ENCODE measurements around the gene TSLP.

The TSLP gene

DNA sequence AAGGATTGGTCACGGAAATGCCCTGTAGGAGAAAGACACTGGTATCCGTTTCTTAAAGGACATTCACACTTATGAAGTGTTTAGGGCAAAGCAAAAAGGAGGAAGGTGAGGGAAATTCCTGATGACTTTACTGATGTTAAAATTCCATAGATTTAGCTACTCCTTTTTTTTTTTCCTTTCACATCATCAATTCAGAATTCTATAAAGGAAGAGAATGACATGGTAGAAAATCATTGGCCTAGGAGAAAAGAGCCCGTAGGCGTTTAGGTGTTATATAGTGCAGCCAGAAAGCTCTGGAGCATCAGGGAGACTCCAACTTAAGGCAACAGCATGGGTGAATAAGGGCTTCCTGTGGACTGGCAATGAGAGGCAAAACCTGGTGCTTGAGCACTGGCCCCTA is at the start of gene TSLP:
TSLP (plus strand) TSS at position 301 of the 400 bp plus-strand sequence. CDS start 178 bp downstream, outside the sequence.
- DNase-seq, result no peak

GRCh38 chr5:111022301-111022700 is 49.2 kb upstream of the TSLP start:
- DNase-seq, result no peak

- DNase-seq, result no peak
Measured at GRCh38 chr5:111028865-111029264, 42.6 kb upstream of the TSLP start.

DNA sequence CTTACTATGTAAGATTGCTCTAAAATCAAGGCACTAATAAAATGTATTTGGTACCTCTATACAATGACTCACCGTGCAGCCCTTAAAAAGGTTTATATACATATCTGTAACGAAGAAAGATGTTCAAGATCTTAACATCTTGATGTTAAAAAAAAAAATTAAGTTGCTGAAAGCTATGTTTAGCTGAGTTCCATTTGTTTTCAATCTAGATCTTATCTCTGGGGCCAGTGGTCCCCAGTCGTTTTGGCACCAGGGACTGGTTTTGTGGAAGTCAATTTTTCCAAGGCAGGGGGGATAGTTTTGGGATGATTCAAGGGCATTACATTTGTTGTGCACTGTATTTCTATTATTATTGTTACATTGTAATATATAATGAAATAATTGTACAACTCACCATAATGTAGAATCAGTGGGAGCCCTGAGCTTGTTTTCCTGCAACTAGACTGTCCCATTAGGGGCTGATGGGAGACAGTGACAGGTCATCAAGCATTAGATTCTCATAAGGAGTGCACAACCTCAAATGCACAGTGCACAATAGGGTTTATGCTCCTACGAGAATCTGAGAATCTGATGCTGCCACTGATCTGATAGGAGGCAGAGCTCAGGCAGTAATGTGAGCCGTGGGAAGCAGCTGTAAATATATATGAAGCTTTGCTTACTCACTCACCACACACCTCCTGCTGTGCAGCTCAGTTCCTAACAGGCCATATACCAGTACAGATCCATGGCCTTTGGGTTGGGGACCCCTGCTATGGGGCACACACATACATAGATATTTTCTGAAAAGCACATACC is 27.6 kb upstream of the TSLP start:
- no peak for DNase-seq

DNA sequence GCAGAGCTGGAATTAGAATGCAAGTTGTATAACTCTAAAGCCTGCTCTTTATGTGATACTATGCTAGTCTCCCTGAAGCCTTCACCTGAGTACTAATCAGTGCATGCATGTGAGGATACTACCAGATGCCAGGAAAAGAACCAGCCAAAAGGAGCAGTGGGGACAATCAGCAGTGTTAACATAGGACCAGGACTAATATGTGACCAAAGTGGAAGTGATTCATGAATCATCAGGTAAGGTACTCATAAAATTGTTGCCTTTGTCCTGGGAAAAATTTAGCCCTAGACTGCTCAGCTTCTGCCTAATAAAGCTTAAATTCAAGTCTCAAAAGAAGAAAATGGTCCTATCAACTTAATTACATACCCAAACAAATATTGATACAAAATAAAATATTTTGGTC is 13.4 kb upstream of the TSLP start:
- DNase-seq, result no peak

- DNase-seq, result no peak
Measured at GRCh38 chr5:111060169-111060568, 11.3 kb upstream of the TSLP start.

DNA sequence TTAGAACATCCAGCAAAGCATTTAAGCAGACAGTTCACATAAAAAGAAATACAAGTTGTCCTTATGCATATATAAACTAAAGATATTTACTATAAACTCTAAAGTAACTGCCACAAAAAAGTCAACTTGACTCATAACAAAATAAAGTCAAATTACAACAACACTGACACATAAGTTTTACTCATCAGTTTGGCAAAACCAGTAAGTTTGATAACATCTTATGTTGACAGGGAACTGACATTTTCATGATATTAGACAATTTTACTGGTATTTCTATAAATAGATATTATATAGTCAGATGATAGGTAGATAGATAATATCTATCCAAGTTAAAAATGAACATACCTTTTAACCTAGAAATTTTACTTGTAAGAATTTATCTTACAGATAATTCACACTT is 9.9 kb upstream of the TSLP start:
- no peak for DNase-seq

- peak; percentile 8 for DNase-seq
Measured at GRCh38 chr5:111063709-111064322, 7.7 kb upstream of the TSLP start.

GRCh38 chr5:111066261-111066938 is 5.1 kb upstream of the TSLP start:
- no peak for DNase-seq

DNA sequence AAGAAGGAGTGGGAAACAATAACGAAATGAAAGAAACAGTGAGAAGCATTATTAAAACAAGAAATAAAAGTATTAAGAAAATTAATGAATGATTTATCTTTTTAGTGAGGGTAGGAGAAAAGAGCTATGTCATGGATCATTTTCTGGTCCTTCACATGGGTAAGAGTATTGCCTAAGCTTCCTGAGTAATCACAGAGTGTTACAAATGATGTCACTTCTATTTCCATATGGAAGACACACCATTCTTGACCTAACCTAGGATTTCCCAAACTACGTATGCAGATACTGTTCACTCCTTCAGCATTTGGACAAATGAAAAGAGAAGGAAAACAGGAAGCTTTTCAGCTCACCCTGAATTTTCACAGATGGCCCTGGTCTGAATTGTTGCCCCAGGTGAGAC is 3.3 kb upstream of the TSLP start:
- DNase-seq, result no peak

DNA sequence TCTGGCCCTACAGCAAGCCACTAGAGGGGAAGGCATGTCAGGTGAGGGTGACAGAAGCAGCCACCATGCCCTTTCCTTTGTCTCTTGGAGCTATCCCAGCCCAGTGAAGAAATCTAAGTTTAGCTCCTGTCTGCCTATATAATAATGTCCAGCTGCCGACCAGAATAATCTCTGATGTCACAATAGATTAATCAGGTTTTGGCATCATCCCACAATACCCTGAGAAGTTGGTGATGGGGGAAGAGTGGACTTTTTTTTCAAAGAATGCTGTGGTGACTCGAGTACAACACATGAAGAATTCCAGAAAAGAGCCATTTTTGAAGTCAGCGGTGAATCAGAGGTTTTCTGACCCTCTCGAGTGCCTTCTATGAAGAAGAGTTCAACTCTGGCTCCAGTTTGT is 1.7 kb upstream of the TSLP start:
- no peak for DNase-seq

- peak; percentile 14 for DNase-seq
Measured at GRCh38 chr5:111070272-111071134, 1.0 kb upstream of the TSLP start.

DNA sequence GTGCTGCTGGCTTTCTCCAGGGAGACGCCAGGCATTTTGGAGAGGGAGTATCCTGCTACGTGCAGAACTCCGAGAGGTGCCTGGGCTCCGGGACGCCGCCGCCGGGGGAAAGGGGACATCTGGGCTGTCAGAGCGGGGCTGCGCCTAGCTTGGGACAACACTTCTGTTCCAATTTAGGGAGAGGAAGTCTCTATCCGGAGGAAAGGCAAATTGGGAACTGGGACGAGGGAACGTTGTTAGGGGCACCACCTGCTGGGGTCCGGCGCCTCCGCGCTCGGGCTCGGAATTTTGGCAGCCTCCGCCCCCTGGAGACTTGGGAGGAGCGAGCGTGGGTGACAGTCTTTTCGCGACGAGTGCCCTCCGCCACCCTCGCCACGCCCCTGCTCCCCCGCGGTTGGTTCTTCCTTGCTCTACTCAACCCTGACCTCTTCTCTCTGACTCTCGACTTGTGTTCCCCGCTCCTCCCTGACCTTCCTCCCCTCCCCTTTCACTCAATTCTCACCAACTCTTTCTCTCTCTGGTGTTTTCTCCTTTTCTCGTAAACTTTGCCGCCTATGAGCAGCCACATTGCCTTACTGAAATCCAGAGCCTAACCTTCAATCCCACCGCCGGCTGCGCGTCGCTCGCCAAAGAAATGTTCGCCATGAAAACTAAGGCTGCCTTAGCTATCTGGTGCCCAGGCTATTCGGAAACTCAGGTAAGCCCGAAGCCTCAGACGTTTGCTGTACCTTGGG is 1.6 kb downstream of the TSLP start:
- DNase-seq, result peak; percentile 60

- no peak for DNase-seq
Measured at GRCh38 chr5:111074244-111074643, 2.7 kb downstream of the TSLP start.

- no peak for DNase-seq
Measured at GRCh38 chr5:111075520-111075919, 4.0 kb downstream of the TSLP start.

DNA sequence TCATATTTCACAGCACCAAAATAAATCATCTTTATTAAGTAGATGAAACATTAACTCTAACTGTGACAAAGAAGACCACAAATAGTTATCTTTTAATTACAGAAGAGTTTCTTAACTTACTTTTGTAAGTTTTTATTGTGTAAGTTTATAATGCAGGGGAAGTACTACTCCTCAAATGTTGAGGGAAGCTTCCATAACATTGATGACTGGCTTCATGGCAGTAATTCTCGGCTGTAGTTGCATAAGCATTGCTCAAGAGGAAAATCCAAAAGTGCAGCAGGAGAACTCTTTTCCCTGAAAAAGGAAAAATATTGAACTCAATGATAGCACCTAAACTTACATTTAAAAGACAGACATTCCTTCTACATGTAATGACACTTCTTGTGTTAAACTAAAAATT is 4.6 kb downstream of the TSLP start:
- no peak for DNase-seq

DNA sequence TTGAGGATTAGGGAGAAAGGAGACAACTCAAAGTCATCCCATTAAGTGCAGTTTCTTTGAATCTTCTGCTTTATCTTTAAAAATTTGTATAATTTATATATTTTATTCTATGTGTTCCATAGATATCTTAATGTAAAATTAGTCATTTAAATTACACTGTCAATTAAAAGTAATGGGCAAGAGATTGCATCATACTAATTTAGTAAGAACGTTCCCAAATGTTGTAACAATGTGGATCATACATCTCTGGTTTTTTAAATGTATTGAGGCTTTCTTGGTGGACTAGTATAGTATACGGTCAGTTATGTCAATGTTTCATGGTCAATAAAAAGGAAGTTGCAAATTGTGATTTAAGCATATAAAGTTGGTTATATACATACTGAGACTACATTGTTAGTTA is 6.2 kb downstream of the TSLP start:
- no peak for DNase-seq

DNA sequence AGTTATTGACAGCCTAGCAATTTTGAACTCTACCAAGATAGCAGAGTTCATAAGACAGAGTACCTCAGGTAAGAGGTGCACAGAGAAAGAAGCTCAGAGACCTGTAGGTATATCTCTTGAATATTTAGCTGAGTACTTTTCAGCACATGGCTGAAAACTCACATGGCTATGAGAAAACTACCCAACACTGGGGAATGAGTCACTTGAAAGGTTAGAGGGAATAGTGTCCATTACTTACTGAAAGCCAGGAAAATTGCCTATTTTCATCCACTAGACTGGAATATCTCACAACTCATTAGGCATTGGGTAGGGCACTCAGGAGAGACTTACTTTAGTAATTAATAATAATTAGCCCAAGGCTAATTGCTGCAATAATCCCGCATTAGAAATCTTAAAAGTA is 8.3 kb downstream of the TSLP start:
- DNase-seq, result no peak

DNA sequence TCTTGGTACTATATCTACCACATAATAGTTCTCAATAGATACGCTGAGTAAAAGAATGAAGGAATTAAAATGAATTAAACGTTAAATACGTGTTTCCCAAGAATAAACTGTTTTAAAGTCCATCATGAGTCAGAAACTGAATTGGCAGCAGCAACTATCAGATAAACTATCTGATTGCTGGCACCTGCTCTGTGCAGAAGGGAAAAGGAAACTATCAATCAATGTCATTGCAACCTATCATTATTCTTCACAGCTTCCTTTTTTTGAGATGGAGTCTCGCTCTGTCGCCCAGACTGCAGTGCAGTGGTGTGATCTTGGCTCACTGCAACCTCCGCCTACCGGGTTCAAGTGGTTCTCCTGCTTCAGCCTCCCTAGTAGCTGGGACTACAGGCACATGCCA is 11.8 kb downstream of the TSLP start:
- no peak for DNase-seq

- DNase-seq, result peak; percentile 93
Measured at GRCh38 chr5:111092062-111092853, 20.7 kb downstream of the TSLP start, which contains the start of gene WDR36. TSS of gene WDR36 (plus strand) at chr5:111092348. CDS start at chr5:111092457, 109 bp downstream.

DNA sequence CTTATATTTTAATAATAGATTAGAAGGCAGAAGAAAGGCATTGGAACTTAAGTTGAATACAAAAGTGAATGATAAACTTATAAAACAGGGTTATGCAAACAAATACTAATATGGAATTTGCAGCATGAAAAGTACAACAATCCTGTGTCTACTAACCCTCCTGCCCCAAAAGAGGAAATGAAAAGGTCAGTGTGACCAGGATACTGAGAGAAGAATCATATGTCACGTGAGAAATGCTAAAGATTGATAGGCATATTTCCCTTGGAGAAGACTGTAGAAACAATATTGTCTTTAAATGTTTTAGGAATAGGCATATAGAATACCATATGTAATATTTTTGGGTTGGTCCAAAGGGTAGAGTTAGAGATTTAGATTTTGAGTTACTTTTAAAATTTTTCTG is 24.5 kb downstream of the TSLP start:
- no peak for DNase-seq
